AG04449 (cell line): ENCODE measurements around the gene ABCC3.

Experiments
- CTCF ChIA-PET: fragments of 350-600 bp; formaldehyde crosslinking; extraction: SDS; loops from one replicate; lab custom pipeline; 2021; ENCODE audit warnings: antibody characterized with exemption; lab: Yijun Ruan, JAX
- POLR2A ChIA-PET: fragments of 400-600, 350-600 bp; formaldehyde crosslinking; extraction: SDS; loops from one replicate; lab custom pipeline; 2020; ENCODE audit warnings: antibody characterized with exemption, inconsistent platforms; lab: Yijun Ruan, JAX
- DNase-seq: peaks from one replicate; pipeline ENCODE4 v3.0.0-alpha.2; 2010; ENCODE audit warnings: low read depth, low spot score
- H3K4me3 ChIP-seq: 2 replicates; pipeline ENCODE4 v1.5.1; 2011; ENCODE audit warnings: low read depth, mild to moderate bottlenecking, control low read depth, low read length
- TF ChIP-seq, protein P1 (sequence below): IDR thresholded peaks from one replicate; pipeline ENCODE4 v1.5.1; 2011; ENCODE audit warnings: mild to moderate bottlenecking, moderate library complexity, low read length, control low read depth, inconsistent platforms; ENCODE audit not compliant: insufficient read depth; ENCODE audit errors: missing control alignments

ABCC3 gene

DNA sequence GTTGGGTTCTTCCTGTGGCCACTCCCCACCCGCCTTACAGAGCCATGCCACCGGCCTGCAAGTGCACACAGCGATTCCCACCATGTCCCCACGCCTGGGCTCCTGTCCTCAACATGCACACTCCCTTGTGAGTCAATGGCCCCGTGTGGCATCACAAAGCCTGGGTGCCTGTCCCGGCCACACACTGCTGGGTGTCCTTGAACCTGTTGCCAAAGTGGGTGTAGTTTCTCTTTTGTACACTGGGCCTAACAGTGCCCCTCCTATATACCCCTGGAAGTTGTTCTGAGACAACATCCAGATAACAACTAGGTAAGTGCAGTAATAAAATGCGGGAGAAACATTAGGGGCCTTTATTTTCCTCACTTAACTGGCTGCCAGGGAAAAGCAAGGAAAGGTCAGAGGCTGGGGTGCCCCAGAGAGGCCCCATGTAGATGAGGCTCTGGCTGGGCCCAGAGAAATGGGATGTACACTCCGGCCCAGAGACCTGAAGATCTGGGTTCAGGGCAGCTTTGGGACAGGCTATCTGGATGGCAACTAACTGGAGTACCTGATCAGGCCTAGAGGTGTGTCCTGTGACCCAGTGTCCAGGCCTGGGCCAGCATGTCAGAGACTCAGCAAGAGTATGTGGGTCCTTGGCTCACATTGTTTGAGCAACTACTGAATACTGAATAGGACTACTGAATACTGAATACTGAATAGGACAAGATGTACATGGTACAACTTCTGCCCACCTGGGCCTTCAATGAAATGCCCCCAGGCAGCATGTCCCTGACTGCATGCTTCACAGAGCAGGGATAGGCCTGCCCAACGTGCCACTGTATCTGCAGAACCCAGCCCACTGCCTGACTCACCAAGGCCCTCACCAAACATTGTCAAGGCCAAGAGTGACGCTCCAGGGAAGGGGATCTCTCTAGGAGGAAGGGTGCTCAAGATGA, 8.3 kb downstream of the ABCC3 start:
- POLR2A ChIA-PET, result no interaction called here
- TF ChIP-seq, protein P1, sequence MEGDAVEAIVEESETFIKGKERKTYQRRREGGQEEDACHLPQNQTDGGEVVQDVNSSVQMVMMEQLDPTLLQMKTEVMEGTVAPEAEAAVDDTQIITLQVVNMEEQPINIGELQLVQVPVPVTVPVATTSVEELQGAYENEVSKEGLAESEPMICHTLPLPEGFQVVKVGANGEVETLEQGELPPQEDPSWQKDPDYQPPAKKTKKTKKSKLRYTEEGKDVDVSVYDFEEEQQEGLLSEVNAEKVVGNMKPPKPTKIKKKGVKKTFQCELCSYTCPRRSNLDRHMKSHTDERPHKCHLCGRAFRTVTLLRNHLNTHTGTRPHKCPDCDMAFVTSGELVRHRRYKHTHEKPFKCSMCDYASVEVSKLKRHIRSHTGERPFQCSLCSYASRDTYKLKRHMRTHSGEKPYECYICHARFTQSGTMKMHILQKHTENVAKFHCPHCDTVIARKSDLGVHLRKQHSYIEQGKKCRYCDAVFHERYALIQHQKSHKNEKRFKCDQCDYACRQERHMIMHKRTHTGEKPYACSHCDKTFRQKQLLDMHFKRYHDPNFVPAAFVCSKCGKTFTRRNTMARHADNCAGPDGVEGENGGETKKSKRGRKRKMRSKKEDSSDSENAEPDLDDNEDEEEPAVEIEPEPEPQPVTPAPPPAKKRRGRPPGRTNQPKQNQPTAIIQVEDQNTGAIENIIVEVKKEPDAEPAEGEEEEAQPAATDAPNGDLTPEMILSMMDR, result no peak
- H3K4me3 ChIP-seq, result no peak overlapping the region
- CTCF ChIA-PET, result no interaction called here
- no peak for DNase-seq

DNA sequence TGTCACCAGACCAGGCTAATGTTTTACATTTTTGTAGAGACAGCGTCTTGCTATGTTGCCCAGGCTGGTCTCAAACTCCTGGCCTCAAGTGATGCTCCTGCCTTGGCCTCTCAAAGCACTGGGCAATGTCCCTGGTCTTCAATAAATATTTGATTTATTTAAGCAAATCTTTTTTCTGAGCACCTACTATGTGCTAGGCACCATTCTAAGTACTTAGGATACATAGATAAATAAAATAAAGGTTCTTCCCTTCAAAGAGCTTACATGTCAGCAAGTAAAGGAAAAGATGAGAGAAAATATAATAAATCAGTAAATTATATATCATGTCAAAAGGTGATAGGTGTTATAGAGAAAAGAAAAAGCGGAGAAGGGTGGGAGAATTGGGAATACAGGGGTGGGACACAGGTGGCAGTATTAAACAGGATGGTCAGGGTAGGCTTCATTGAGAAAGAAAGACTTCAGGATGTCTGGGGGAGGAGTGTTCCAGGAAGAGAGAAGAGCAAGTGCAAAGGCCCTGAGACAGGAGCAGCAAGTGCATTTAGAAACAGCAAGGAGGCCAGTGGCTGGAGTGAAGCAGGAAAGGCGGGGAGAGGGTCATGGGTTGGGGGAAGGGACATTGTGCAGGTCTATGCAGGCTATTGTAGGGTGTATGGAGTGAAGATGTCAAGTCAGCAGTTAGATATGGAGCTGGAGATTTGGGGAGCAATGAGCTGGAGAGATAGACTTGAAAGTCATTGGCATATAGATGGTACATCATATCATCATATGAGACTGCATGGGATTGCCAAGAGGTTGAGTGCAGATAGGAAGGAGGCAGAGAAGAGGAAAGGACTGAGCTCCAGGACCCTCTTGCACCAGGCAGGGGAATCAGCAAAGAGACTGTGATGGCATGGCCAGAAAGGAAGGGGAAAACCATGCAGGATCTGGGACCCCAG, 11.3 kb downstream of the ABCC3 start:
- ChIA-PET POLR2A (no interaction called here), CTCF (interaction anchor here (0.6 to 2.8 kb wide), 5 partner anchors 14 to 96 kb away, joined by 3 to 13 read pairs (median 6); no protein-coding TSS in a partner anchor)
- no peak for DNase-seq
- no peak overlapping the region for H3K4me3 ChIP-seq
- TF ChIP-seq, protein P1, result no peak

DNA sequence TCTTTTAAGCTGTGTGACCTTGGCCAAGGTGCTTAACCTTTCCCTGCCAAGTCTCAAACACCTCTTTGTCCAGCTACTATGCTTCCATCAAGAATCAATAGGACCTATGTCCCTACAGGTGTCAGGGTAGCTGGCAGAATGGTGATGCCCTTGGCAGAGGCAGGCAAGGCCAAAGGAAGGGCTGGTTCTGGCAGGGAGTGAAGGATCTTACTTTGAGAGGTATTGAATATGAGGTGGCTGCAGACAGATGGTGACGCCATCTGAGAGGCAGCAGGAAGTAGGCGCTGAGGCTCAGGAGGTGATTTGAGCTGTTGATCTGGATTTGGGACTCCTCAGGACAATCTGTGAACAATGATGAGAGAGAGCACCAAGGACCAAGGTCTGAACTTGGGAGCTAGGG, 12.5 kb downstream of the ABCC3 start:
- H3K4me3 ChIP-seq, result no peak overlapping the region
- TF ChIP-seq, protein P1, result no peak
- DNase-seq, result no peak
- CTCF ChIA-PET, result interaction anchor here (2.8 kb wide), 1 partner anchor 21 kb away, joined by 13 read pairs; no protein-coding TSS in a partner anchor
- POLR2A ChIA-PET, result no interaction called here

DNA sequence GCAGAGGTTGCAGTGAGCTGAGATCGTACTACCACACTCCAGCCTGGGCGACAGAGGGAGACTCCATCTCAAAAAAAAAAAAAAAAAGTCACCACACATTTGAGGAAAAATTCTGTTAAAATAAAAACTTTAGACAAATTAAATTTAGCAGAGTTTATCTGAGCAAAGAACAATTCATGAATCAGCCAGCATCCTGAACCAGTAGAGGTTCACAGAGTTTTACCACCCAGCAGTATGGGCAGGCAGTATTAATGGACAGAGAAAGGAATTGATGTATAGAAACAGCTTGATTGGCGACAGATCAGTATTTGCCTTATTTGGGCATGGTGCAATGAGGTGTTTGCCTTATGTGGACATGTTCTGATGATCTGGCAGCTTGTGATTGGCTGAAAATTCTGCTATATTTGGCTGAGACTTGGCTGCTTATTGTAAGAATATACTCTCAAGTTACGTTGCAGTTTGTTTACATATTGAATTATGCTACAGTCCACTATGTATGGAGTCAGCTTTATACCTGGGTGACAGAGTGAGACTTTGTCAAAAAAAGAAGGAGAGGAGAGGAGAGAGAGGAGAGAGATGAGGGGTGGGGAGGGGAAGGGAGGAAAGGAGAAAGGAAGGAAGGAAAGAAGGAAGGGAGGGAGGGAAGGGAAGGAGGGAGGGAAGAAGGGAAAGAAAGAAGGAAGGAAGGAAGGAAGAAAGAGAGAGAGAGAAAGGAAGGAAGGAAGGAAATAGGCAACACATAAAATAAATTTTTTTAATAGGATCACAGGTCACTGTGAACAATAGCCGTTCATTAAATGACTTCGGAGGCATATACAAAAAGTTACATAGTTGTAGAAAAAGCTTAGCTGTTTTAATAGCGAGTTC, 14.6 kb downstream of the ABCC3 start:
- ChIA-PET POLR2A (no interaction called here), CTCF (interaction anchor here (1.0 to 2.3 kb wide), 7 partner anchors 8 to 134 kb away, joined by 3 to 8 read pairs (median 3); no protein-coding TSS in a partner anchor)
- no peak overlapping the region for H3K4me3 ChIP-seq
- DNase-seq, result no peak
- TF ChIP-seq, protein P1, result no peak

DNA sequence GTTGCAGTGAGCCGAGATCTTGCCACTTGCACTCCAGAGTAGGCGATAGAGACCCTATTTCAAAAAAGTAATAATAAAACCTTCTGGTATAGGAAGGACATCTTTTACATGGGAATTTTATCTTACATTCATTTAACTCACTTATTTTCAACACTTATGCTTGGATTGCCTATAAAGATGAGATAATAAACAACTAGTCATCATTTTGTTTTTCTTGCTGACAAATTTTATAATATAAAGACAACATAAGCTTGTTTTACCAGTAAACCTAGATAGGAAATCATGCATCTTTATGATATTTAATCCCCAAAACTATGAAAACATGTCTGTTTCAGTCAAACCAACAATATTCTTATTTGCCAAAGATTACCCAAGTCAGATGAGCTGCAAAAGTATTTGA, 17.0 kb downstream of the ABCC3 start:
- DNase-seq, result no peak
- POLR2A ChIA-PET, result interaction anchor here (0.6 to 0.8 kb wide), 2 partner anchors 13 to 126 kb away, joined by 3 read pairs; no protein-coding TSS in a partner anchor
- no peak overlapping the region for H3K4me3 ChIP-seq
- CTCF ChIA-PET, result interaction anchor here (1.0 to 4.8 kb wide), 5 partner anchors 9 to 24 kb away, joined by 3 to 21 read pairs (median 5); no protein-coding TSS in a partner anchor
- TF ChIP-seq, protein P1, result no peak
